WERI-Rb-1 (cell line): ENCODE measurements around the gene PASK.

ENCODE experiments used
- DNase-seq: peaks from one replicate; pipeline ENCODE4 v3.0.0-alpha.2; 2020
- H3K27ac ChIP-seq: fragments of 250-450 bp; sonication (Bioruptor Pico); 2 replicates; pipeline ENCODE4 v1.5.1; 2020; ENCODE audit warnings: mild to moderate bottlenecking, moderate library complexity
- H3K27me3 ChIP-seq: fragments of 250-450 bp; sonication (Bioruptor Pico); 2 replicates; pipeline ENCODE4 v1.5.1; 2021; ENCODE audit warnings: mild to moderate bottlenecking, low read depth, moderate library complexity; ENCODE audit not compliant: insufficient read depth, severe bottlenecking
- H3K36me3 ChIP-seq: fragments of 250-450 bp; sonication (Bioruptor Pico); 2 replicates; pipeline ENCODE4 v1.5.1; 2020; ENCODE audit warnings: mild to moderate bottlenecking, moderate library complexity
- H3K4me3 ChIP-seq: 2 replicates; pipeline ENCODE4 v1.5.1; 2011; ENCODE audit warnings: low read depth, mild to moderate bottlenecking, control low read depth, low read length
- H3K9me3 ChIP-seq: fragments of 250-450 bp; sonication (Bioruptor Pico); 2 replicates; pipeline ENCODE4 v1.5.1; 2021; ENCODE audit warnings: mild to moderate bottlenecking, moderate library complexity; ENCODE audit not compliant: severe bottlenecking
- CTCF ChIP-seq: IDR thresholded peaks from 2 replicates; pipeline ENCODE4 v1.5.1; 2011; ENCODE audit warnings: low read depth, mild to moderate bottlenecking, control low read depth, inconsistent platforms, low read length

PASK gene

GRCh38 chr2:241121008-241121407, 28.3 kb downstream of the PASK start:
- TF ChIP-seq CTCF = no peak
- H3K27ac ChIP-seq = no peak overlapping the region
- H3K9me3 ChIP-seq = no peaks in the 10 kb centered on the region
- H3K27me3 ChIP-seq = no peaks in the 10 kb centered on the region
- DNase-seq = no peak
- no peak overlapping the region for H3K4me3 ChIP-seq
- H3K36me3 ChIP-seq = peaks cover 29% of the 10 kb centered on the region

GRCh38 chr2:241120440-241120839, 28.8 kb downstream of the PASK start:
- no peak for DNase-seq
- Histone ChIP-seq H3K27me3 (no peaks in the 10 kb centered on the region), H3K27ac (no peak overlapping the region), H3K36me3 (peaks cover 25% of the 10 kb centered on the region), H3K4me3 (no peak overlapping the region), H3K9me3 (no peaks in the 10 kb centered on the region)
- no peak for TF ChIP-seq CTCF

GRCh38 chr2:241118737-241119505, 30.4 kb downstream of the PASK start:
- no peaks in the 10 kb centered on the region for H3K9me3 ChIP-seq
- no peak for TF ChIP-seq CTCF
- no peak overlapping the region for H3K27ac ChIP-seq
- no peak overlapping the region for H3K4me3 ChIP-seq
- DNase-seq = no peak
- H3K27me3 ChIP-seq = no peaks in the 10 kb centered on the region
- H3K36me3 ChIP-seq = peaks cover 30% of the 10 kb centered on the region

- no peak overlapping the region for H3K27ac ChIP-seq
- no peak for DNase-seq
- H3K27me3 ChIP-seq = no peaks in the 10 kb centered on the region
- H3K4me3 ChIP-seq = no peak overlapping the region
- H3K36me3 ChIP-seq = peaks cover 32% of the 10 kb centered on the region
- TF ChIP-seq CTCF = no peak
- H3K9me3 ChIP-seq = no peaks in the 10 kb centered on the region
These were observed 32.4 kb downstream of the PASK start for GRCh38 chr2:241116606-241117560.

- H3K4me3 ChIP-seq = no peak overlapping the region
- no peak for TF ChIP-seq CTCF
- DNase-seq = no peak
- peaks cover 28% of the 10 kb centered on the region for H3K36me3 ChIP-seq
- no peak overlapping the region for H3K27ac ChIP-seq
- no peaks in the 10 kb centered on the region for H3K27me3 ChIP-seq
- no peaks in the 10 kb centered on the region for H3K9me3 ChIP-seq
These were observed 33.9 kb downstream of the PASK start for GRCh38 chr2:241115361-241115760.
